ENCODE results near the gene MAP4K2.

GRCh38 chr11:64834031-64834722 is 31.2 kb upstream of the MAP4K2 start:
- TF ChIP-seq, protein P1, sequence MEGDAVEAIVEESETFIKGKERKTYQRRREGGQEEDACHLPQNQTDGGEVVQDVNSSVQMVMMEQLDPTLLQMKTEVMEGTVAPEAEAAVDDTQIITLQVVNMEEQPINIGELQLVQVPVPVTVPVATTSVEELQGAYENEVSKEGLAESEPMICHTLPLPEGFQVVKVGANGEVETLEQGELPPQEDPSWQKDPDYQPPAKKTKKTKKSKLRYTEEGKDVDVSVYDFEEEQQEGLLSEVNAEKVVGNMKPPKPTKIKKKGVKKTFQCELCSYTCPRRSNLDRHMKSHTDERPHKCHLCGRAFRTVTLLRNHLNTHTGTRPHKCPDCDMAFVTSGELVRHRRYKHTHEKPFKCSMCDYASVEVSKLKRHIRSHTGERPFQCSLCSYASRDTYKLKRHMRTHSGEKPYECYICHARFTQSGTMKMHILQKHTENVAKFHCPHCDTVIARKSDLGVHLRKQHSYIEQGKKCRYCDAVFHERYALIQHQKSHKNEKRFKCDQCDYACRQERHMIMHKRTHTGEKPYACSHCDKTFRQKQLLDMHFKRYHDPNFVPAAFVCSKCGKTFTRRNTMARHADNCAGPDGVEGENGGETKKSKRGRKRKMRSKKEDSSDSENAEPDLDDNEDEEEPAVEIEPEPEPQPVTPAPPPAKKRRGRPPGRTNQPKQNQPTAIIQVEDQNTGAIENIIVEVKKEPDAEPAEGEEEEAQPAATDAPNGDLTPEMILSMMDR (IDR thresholded peaks at IDR 0.05) = no peak
- TF ChIP-seq POLR2A (IDR thresholded peaks at IDR 0.05) = no peak
